ENCODE data around the gene ZBTB25.

DNA sequence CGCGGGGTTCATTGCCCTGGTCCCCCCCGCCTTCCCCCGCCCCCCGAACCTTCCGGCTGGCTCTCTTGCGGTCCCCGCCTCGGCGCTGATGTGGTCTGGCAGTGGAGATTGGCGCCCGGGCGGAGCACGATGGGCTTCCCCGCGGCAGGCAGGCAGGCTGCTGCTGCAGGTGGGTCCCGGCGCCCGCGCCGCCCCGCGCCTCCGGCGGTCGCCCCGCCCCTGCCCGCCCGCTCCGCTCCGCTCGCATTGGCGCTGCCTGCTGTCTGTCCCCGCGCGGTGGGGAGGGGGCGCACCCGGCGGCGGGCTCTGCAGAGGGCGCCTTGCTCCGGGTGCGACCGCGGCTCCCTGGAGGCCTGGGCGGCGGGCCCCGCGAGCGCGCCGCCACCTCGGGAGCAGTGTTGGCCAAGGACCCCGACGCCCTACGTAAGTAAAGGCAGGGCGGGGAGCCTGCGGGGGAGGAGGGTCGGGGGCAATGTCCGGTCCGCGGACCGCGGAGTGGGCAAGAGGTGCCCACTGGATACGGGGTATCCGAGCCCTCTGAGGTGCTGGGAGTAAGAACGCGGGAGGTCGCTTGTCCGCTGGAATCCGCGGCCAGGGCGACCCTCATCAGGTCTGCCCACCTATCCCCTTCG is 38.3 kb downstream of the ZBTB25 start, which contains the start of gene AKAP5:
- TF ChIP-seq, protein P1, sequence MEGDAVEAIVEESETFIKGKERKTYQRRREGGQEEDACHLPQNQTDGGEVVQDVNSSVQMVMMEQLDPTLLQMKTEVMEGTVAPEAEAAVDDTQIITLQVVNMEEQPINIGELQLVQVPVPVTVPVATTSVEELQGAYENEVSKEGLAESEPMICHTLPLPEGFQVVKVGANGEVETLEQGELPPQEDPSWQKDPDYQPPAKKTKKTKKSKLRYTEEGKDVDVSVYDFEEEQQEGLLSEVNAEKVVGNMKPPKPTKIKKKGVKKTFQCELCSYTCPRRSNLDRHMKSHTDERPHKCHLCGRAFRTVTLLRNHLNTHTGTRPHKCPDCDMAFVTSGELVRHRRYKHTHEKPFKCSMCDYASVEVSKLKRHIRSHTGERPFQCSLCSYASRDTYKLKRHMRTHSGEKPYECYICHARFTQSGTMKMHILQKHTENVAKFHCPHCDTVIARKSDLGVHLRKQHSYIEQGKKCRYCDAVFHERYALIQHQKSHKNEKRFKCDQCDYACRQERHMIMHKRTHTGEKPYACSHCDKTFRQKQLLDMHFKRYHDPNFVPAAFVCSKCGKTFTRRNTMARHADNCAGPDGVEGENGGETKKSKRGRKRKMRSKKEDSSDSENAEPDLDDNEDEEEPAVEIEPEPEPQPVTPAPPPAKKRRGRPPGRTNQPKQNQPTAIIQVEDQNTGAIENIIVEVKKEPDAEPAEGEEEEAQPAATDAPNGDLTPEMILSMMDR (IDR thresholded peaks at IDR 0.05) = no peak
- TF ChIP-seq POLR2A (IDR thresholded peaks at IDR 0.05) = no peak
